ENCODE results near the gene STT3B.

GRCh38 chr3:31541089-31541488 is 8.4 kb downstream of the STT3B start:
- TF ChIP-seq CTCF (conservative IDR thresholded peaks at IDR 0.05 in 1 of 2, IDR thresholded peaks at IDR 0.05 in 1 of 2; ENCODE audit: low read depth in 1 of 2, low read length in 2 of 2) (no peak), EZH2 (IDR thresholded peaks at IDR 0.05; ENCODE audit: low read length, missing control alignments) (no peak)
